Fibroblast of mammary gland (primary cell): ENCODE results near the gene TBL2.
"Not testable (repeated sequence)": the region's sequence is repeated elsewhere in the genome, so short reads cannot be mapped to it uniquely, and the experiment has no call there.

Experiments used
- DNase-seq: peaks from one replicate; pipeline ENCODE4 v3.0.0-alpha.2; 2010; ENCODE audit warnings: low read depth
- H3K4me3 ChIP-seq: 2 replicates; pipeline ENCODE4 v1.5.1; 2011; ENCODE audit warnings: low read depth, mild to moderate bottlenecking, low read length, moderate library complexity; ENCODE audit not compliant: control insufficient read depth
- CTCF ChIP-seq: conservative IDR thresholded peaks from 2 replicates; pipeline ENCODE4 v1.5.1; 2011; ENCODE audit warnings: low read depth, low read length, inconsistent platforms; ENCODE audit not compliant: control insufficient read depth, insufficient read depth

Gene TBL2

GRCh38 chr7:73557397-73558257 is 20.8 kb downstream of the TBL2 start, which contains the start of gene BCL7B:
TSS of gene BCL7B (minus strand) at chr7:73557690. CDS start at chr7:73557578, 112 bp downstream.
- peak within 1 kb of the TSS; percentile 90 for H3K4me3 ChIP-seq
- TF ChIP-seq CTCF: no peak
- DNase-seq: peak; percentile 47

- H3K4me3 ChIP-seq: peak overlapping the region; percentile 90
- DNase-seq: peak; percentile 85
- TF ChIP-seq CTCF: no peak
These were observed 21.3 kb downstream of the TBL2 start for GRCh38 chr7:73557108-73557396.

- TF ChIP-seq CTCF: no peak
- H3K4me3 ChIP-seq: peak overlapping the region; percentile 90
- no peak for DNase-seq
These were observed 21.9 kb downstream of the TBL2 start for GRCh38 chr7:73556208-73557107.

- TF ChIP-seq CTCF: no peak
- no peak for DNase-seq
- no peak overlapping the region for H3K4me3 ChIP-seq
These were observed 22.9 kb downstream of the TBL2 start for GRCh38 chr7:73555411-73555982.

GRCh38 chr7:73550093-73550492 is 28.3 kb downstream of the TBL2 start:
- H3K4me3 ChIP-seq, DNase-seq: not testable (repeated sequence)

GRCh38 chr7:73549176-73549575 is 29.2 kb downstream of the TBL2 start:
- no peak for TF ChIP-seq CTCF
- no peak for DNase-seq
- no peak overlapping the region for H3K4me3 ChIP-seq

GRCh38 chr7:73547841-73548240 is 30.5 kb downstream of the TBL2 start:
- TF ChIP-seq CTCF: no peak
- no peak overlapping the region for H3K4me3 ChIP-seq
- no peak for DNase-seq
